ENCODE results near the gene CLDN9.
A peak's percentile ranks its signal among the peaks of the same experiment; 100 is the strongest.

The CLDN9 gene

GRCh38 chr16:3000540-3000939, 12.2 kb upstream of the CLDN9 start:
- DNase-seq, result no peak

- no peak for DNase-seq
Measured at GRCh38 chr16:3001316-3001715, 11.4 kb upstream of the CLDN9 start.

GRCh38 chr16:3003582-3004270, 9.0 kb upstream of the CLDN9 start:
- DNase-seq, result peak; percentile 95

GRCh38 chr16:3004319-3004718, 8.4 kb upstream of the CLDN9 start:
- DNase-seq, result peak; percentile 26

- no peak for DNase-seq
Measured at GRCh38 chr16:3004781-3005284, 7.9 kb upstream of the CLDN9 start.

GRCh38 chr16:3007059-3007956, 5.4 kb upstream of the CLDN9 start:
- DNase-seq, result no peak

GRCh38 chr16:3007957-3008689, 4.6 kb upstream of the CLDN9 start:
- no peak for DNase-seq

- DNase-seq, result no peak
Measured at GRCh38 chr16:3008690-3009037, 4.1 kb upstream of the CLDN9 start.

GRCh38 chr16:3009568-3010390, 2.9 kb upstream of the CLDN9 start:
- DNase-seq, result no peak

GRCh38 chr16:3010510-3010909, 2.2 kb upstream of the CLDN9 start:
- DNase-seq, result no peak

- DNase-seq, result peak; percentile 35
Measured at GRCh38 chr16:3012246-3012645, 477 bp upstream of the CLDN9 start.

GRCh38 chr16:3013491-3013951, 798 bp downstream of the CLDN9 start:
- no peak for DNase-seq

GRCh38 chr16:3013998-3014690, 1.4 kb downstream of the CLDN9 start:
- no peak for DNase-seq

GRCh38 chr16:3014971-3015370, 2.2 kb downstream of the CLDN9 start:
- no peak for DNase-seq

- DNase-seq, result no peak
Measured at GRCh38 chr16:3015865-3016521, 3.3 kb downstream of the CLDN9 start.

- DNase-seq, result no peak
Measured at GRCh38 chr16:3017344-3017743, 4.6 kb downstream of the CLDN9 start.

GRCh38 chr16:3017794-3018506, 5.2 kb downstream of the CLDN9 start, which contains the start of gene CLDN6:
Gene CLDN6 (minus strand): TSS chr16:3018183. CDS start chr16:3016021, 2,162 bp downstream.
- no peak for DNase-seq

- DNase-seq, result no peak
Measured at GRCh38 chr16:3019594-3020246, 7.0 kb downstream of the CLDN9 start.

GRCh38 chr16:3020247-3020603, 7.5 kb downstream of the CLDN9 start, which contains the start of gene TNFRSF12A:
Gene TNFRSF12A (plus strand): TSS chr16:3020368. CDS start chr16:3020398, 30 bp downstream.
- DNase-seq, result peak; percentile 38
